A673 (cell line): ENCODE results near the gene FNDC3B. TPM values are rescaled to one million over a fixed set of nuclear protein-coding genes. Genes with fewer than 3 reads are reported as not detected.

Experiments used
- BruUV-seq: library from RNA; stranded (reverse); fragments of 400-500 nt; replicated peaks from 2 replicates; lab custom pipeline; 2021; lab: Mats Ljungman, UMichigan
- CTCF ChIA-PET: fragments of 300-600 bp; sonication (Branson Sonifier 250); formaldehyde crosslinking; loops from one replicate; lab custom pipeline; 2022; ENCODE audit warnings: antibody characterized with exemption; lab: Charles Lee
- POLR2A ChIA-PET: fragments of 300-600 bp; sonication (Branson Sonifier 250); formaldehyde crosslinking; loops from one replicate; lab custom pipeline; 2022; ENCODE audit warnings: antibody characterized with exemption; ENCODE audit not compliant: low non-redundant PET; lab: Charles Lee
- DNase-seq: peaks from one replicate; pipeline ENCODE4 v3.0.0-alpha.2; 2015; ENCODE audit warnings: low spot score
- H3K27ac ChIP-seq: fragments of 200-600 bp; sonication (generic); 2 replicates; pipeline ENCODE4 v1.5.1; 2016; ENCODE audit warnings: mixed run types, low read depth, mild to moderate bottlenecking, mixed read lengths, antibody characterized with exemption, low read length; ENCODE audit not compliant: poor library complexity, severe bottlenecking
- H3K27me3 ChIP-seq: fragments of 200-600 bp; sonication (generic); replicated peaks from 2 replicates; pipeline ENCODE4 v1.6.1; 2017; ENCODE audit warnings: mixed run types, low read depth, mild to moderate bottlenecking, mixed read lengths, antibody characterized with exemption, low read length; ENCODE audit not compliant: insufficient read depth, poor library complexity
- H3K36me3 ChIP-seq: fragments of 200-600 bp; sonication (generic); 2 replicates; pipeline ENCODE4 v1.6.1; 2016; ENCODE audit warnings: mixed run types, mild to moderate bottlenecking, mixed read lengths, antibody characterized with exemption, low read length; ENCODE audit not compliant: insufficient read depth, poor library complexity, severe bottlenecking
- H3K4me1 ChIP-seq: fragments of 200-600 bp; sonication (generic); 2 replicates; pipeline ENCODE4 v1.6.1; 2017; ENCODE audit warnings: mixed run types, mild to moderate bottlenecking, mixed read lengths, antibody characterized with exemption, low read length; ENCODE audit not compliant: insufficient read depth, poor library complexity, severe bottlenecking
- H3K4me3 ChIP-seq: fragments of 200-600 bp; sonication (generic); 2 replicates; pipeline ENCODE4 v1.5.1; 2016; ENCODE audit warnings: low read depth, mixed run types, mild to moderate bottlenecking, mixed read lengths, low read length; ENCODE audit not compliant: poor library complexity, severe bottlenecking
- H3K9me3 ChIP-seq: fragments of 200-600 bp; sonication (generic); 2 replicates; pipeline ENCODE4 v1.6.1; 2016; ENCODE audit warnings: mixed run types, low read depth, mild to moderate bottlenecking, mixed read lengths, antibody characterized with exemption, low read length; ENCODE audit not compliant: poor library complexity, severe bottlenecking
- EZH2 ChIP-seq: fragments of 200-600 bp; sonication (generic); IDR thresholded peaks from 2 replicates; pipeline ENCODE4 v1.6.1; 2017; ENCODE audit warnings: borderline replicate concordance, low read depth, mild to moderate bottlenecking, mixed read lengths, antibody characterized with exemption, low read length; ENCODE audit not compliant: poor library complexity, severe bottlenecking
- intact Hi-C: fragments of 100-400 bp; cut with micrococcal nuclease; formaldehyde crosslinking; loops from one replicate; pipeline ENCODE4 v1.10.0; 2022; ENCODE audit not compliant: unreplicated experiment
- total RNA-seq: library from RNA; stranded (reverse); gene quantifications from 2 replicates; pipeline ENCODE4 v1.2.3, GENCODE V29; 2021
- TF ChIP-seq, protein P1 (sequence below): fragments of 300-800, 200-600 bp; sonication (generic); conservative IDR thresholded peaks from 2 replicates; pipeline ENCODE4 v1.5.1; 2017; ENCODE audit warnings: low read depth, mild to moderate bottlenecking, antibody characterized with exemption, low read length, moderate library complexity, mixed read lengths

The FNDC3B gene
- total RNA-seq, 1 experiment from 2014 or later, result 50.8 TPM

GRCh38 chr3:172033396-172033795, 6.0 kb upstream of the FNDC3B start:
- Histone ChIP-seq H3K4me1 (no peaks in the 10 kb centered on the region), H3K36me3 (no peaks in the 10 kb centered on the region), H3K4me3 (no peak overlapping the region), H3K27me3 (no peaks in the 10 kb centered on the region), H3K9me3 (no peaks in the 10 kb centered on the region), H3K27ac (no peak overlapping the region)
- ChIA-PET POLR2A (no interaction called here), CTCF (interaction anchor here (0.8 kb wide), 1 partner anchor 167 kb away, joined by 3 read pairs; no protein-coding TSS in a partner anchor)
- intact Hi-C loops, result no loop called here
- DNase-seq, result no peak
- no TSS peak for BruUV-seq
- TF ChIP-seq, protein P1, sequence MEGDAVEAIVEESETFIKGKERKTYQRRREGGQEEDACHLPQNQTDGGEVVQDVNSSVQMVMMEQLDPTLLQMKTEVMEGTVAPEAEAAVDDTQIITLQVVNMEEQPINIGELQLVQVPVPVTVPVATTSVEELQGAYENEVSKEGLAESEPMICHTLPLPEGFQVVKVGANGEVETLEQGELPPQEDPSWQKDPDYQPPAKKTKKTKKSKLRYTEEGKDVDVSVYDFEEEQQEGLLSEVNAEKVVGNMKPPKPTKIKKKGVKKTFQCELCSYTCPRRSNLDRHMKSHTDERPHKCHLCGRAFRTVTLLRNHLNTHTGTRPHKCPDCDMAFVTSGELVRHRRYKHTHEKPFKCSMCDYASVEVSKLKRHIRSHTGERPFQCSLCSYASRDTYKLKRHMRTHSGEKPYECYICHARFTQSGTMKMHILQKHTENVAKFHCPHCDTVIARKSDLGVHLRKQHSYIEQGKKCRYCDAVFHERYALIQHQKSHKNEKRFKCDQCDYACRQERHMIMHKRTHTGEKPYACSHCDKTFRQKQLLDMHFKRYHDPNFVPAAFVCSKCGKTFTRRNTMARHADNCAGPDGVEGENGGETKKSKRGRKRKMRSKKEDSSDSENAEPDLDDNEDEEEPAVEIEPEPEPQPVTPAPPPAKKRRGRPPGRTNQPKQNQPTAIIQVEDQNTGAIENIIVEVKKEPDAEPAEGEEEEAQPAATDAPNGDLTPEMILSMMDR, result no peak
- no peak for TF ChIP-seq EZH2

GRCh38 chr3:172034786-172035685, 4.3 kb upstream of the FNDC3B start:
- Histone ChIP-seq H3K36me3 (no peaks in the 10 kb centered on the region), H3K27ac (no peak overlapping the region), H3K4me1 (no peaks in the 10 kb centered on the region), H3K4me3 (no peak overlapping the region), H3K9me3 (no peaks in the 10 kb centered on the region), H3K27me3 (no peaks in the 10 kb centered on the region)
- ChIA-PET POLR2A (no interaction called here), CTCF (interaction anchor here (0.7 kb wide), 1 partner anchor 206 kb away, joined by 3 read pairs; no protein-coding TSS in a partner anchor)
- no TSS peak for BruUV-seq
- TF ChIP-seq, protein P1, result peak; percentile 55
- TF ChIP-seq EZH2, result no peak
- DNase-seq, result peak; percentile 51
- intact Hi-C loops, result loop anchor here (5.0 kb wide), 2 partner anchors 98 to 297 kb away; no protein-coding TSS in a partner anchor

- ChIA-PET CTCF (no interaction called here), POLR2A (no interaction called here)
- Histone ChIP-seq H3K36me3 (no peaks in the 10 kb centered on the region), H3K27me3 (no peaks in the 10 kb centered on the region), H3K4me3 (no peak overlapping the region), H3K27ac (no peak overlapping the region), H3K4me1 (peaks cover 7% of the 10 kb centered on the region), H3K9me3 (no peaks in the 10 kb centered on the region)
- BruUV-seq, result no TSS peak
- TF ChIP-seq, protein P1, result no peak
- TF ChIP-seq EZH2, result no peak
- intact Hi-C loops, result loop anchor here (5.0 kb wide), 2 partner anchors 99 to 296 kb away; no protein-coding TSS in a partner anchor
- DNase-seq, result no peak
Observed at GRCh38 chr3:172036541-172037215, 2.7 kb upstream of the FNDC3B start.
